ENCODE results near the gene TBC1D25.

The TBC1D25 gene

DNA sequence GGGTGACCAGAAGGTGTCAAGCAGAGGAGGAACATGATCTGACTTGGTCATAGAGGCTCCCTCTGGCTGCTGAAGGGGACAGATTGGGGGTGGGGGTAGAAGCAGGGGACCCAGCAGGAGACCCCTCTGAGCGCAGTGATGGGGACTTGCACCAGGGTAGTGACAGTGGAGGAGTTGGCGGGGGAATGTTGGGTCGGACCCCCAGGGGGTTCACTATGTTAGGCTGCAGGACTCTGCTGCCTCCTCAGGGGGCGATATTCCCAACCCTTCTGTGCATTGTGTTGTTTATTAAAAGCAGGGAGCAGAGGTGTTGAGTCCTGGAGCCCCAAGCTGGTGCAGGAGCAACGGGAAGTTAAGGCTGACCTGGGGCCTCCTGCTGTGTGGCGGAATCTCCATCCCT, 66.6 kb downstream of the TBC1D25 start:
- no peak for FAIRE-seq

DNA sequence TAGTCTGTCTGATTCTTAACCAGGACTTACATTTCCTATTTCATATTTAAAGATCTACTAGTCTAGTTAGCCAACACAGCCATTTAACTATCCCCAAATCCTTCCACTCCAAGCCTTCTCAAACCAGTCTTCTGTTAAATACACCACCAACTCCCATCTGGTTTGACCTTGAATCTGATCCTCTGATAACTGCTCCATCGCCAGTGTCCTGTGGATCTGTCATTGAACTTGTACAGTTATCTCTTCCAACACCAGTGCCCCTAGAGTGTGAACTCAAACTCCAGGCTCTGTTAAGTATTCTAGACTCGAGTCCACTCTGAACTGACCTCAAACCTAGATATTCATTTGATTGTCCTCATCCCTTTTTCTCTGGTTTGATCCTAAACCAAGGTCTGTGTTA, 72.2 kb downstream of the TBC1D25 start:
- no peak for FAIRE-seq

All from G401.6 (cell line).